NCI-H2029 (cell line): ENCODE data around the gene CATSPER3.

Experiments used
- DNase-seq: peaks from one replicate; lab custom pipeline; 2025; lab: John Stamatoyannopoulos, UW

CATSPER3 gene

GRCh38 chr5:134967607-134968006, at the start of gene CATSPER3:
Gene CATSPER3 (plus strand): TSS chr5:134967907. CDS start chr5:134967992, 85 bp downstream.
- DNase-seq = no peak

GRCh38 chr5:134918861-134919260, 48.8 kb upstream of the CATSPER3 start:
- no peak for DNase-seq

- no peak for DNase-seq
Observed at GRCh38 chr5:134920848-134921575, 46.7 kb upstream of the CATSPER3 start.

GRCh38 chr5:134932508-134932907, 35.2 kb upstream of the CATSPER3 start:
- no peak for DNase-seq

- no peak for DNase-seq
Observed at GRCh38 chr5:134934202-134934601, 33.5 kb upstream of the CATSPER3 start.

- DNase-seq = no peak
Observed at GRCh38 chr5:134935711-134936602, 31.8 kb upstream of the CATSPER3 start.

- no peak for DNase-seq
Observed at GRCh38 chr5:134937526-134937925, 30.2 kb upstream of the CATSPER3 start.

- DNase-seq = no peak
Observed at GRCh38 chr5:134938030-134938429, 29.7 kb upstream of the CATSPER3 start.

GRCh38 chr5:134939500-134939899, 28.2 kb upstream of the CATSPER3 start:
- DNase-seq = no peak

- no peak for DNase-seq
Observed at GRCh38 chr5:134943547-134943946, 24.2 kb upstream of the CATSPER3 start.

GRCh38 chr5:134944630-134945029, 23.1 kb upstream of the CATSPER3 start:
- DNase-seq = no peak

GRCh38 chr5:134945041-134945440, 22.7 kb upstream of the CATSPER3 start:
- DNase-seq = no peak

GRCh38 chr5:134948911-134949310, 18.8 kb upstream of the CATSPER3 start:
- no peak for DNase-seq

- no peak for DNase-seq
Observed at GRCh38 chr5:134949316-134949715, 18.4 kb upstream of the CATSPER3 start.

GRCh38 chr5:134957920-134958608, 9.6 kb upstream of the CATSPER3 start:
- DNase-seq = no peak

GRCh38 chr5:134958755-134959154, 9.0 kb upstream of the CATSPER3 start:
- DNase-seq = no peak

- no peak for DNase-seq
Observed at GRCh38 chr5:134963098-134963497, 4.6 kb upstream of the CATSPER3 start.

GRCh38 chr5:134964359-134965270, 3.1 kb upstream of the CATSPER3 start:
- no peak for DNase-seq

GRCh38 chr5:134965271-134965825, 2.4 kb upstream of the CATSPER3 start:
- no peak for DNase-seq

GRCh38 chr5:134968055-134968454, 348 bp downstream of the CATSPER3 start:
- peak; percentile 24 for DNase-seq

- DNase-seq = no peak
Observed at GRCh38 chr5:134969166-134969565, 1.5 kb downstream of the CATSPER3 start.
